HG03196 (cell line): ENCODE results near the gene RRP1.

Experiments
- ATAC-seq: cut with Tn5 transposase; IDR thresholded peaks from one replicate; pipeline ENCODE4 v1.9.1; 2021; ENCODE audit not compliant: unreplicated experiment

RRP1 gene

GRCh38 chr21:43789276-43790009 lies at the start of gene RRP1:
TSS of gene RRP1 (plus strand) at chr21:43789577. CDS start at chr21:43789630, 53 bp downstream.
- peak; percentile 90 for ATAC-seq

GRCh38 chr21:43739621-43740435 lies 49.5 kb upstream of the RRP1 start:
- ATAC-seq: no peak

- no peak for ATAC-seq
Measured at GRCh38 chr21:43740497-43741156, 48.8 kb upstream of the RRP1 start.

GRCh38 chr21:43741423-43742096 lies 47.8 kb upstream of the RRP1 start:
- ATAC-seq: no peak

GRCh38 chr21:43743947-43744346 lies 45.4 kb upstream of the RRP1 start:
- no peak for ATAC-seq

- no peak for ATAC-seq
Measured at GRCh38 chr21:43744725-43745124, 44.7 kb upstream of the RRP1 start.

- ATAC-seq: no peak
Measured at GRCh38 chr21:43745772-43746517, 43.4 kb upstream of the RRP1 start.

- no peak for ATAC-seq
Measured at GRCh38 chr21:43748622-43749021, 40.8 kb upstream of the RRP1 start.

- ATAC-seq: no peak
Measured at GRCh38 chr21:43749651-43750262, 39.6 kb upstream of the RRP1 start.

GRCh38 chr21:43750339-43751033 lies 38.9 kb upstream of the RRP1 start:
- no peak for ATAC-seq

GRCh38 chr21:43751955-43752591 lies 37.3 kb upstream of the RRP1 start:
- no peak for ATAC-seq

- no peak for ATAC-seq
Measured at GRCh38 chr21:43752758-43753438, 36.5 kb upstream of the RRP1 start.

GRCh38 chr21:43753439-43753799 lies 36.0 kb upstream of the RRP1 start:
- no peak for ATAC-seq

GRCh38 chr21:43754948-43755781 lies 34.2 kb upstream of the RRP1 start:
- ATAC-seq: no peak

- no peak for ATAC-seq
Measured at GRCh38 chr21:43755820-43756594, 33.4 kb upstream of the RRP1 start.

- no peak for ATAC-seq
Measured at GRCh38 chr21:43757601-43758000, 31.8 kb upstream of the RRP1 start.

GRCh38 chr21:43758111-43758641 lies 31.2 kb upstream of the RRP1 start:
- ATAC-seq: no peak
